ENCODE results near the gene GRID2.

Gene GRID2

DNA sequence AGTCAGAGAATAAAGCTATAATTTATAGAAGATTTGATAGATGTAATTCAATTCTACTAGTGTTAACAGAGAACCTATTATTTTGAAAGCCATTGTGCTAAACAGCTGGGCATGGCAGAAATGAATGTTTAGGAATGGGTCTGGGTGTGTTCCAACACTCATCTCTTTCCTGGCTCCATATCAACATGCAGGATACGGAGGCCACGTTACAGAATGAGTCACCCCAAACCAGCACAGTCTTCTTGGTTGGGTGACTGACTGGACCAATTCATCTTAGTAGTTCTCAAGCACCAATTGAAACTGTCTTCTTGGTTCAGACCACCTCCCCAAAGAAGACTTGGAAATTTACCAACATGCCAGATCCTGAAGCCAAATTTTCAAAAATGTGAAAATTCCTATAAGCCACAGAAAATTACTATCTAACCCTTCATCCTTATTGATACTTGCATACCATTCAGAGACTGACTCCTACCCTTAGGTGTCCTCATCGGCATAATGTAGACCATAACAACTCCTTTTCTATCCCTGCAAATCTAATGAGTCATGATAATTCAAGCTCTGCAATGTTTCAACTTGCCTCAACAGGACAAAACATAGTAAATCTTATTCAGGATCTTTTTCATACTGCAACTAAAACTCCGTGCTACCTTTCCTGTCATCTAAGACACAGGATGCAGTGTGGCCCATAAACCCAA is 1472.8 kb downstream of the GRID2 start:
- no peak for DNase-seq

DNA sequence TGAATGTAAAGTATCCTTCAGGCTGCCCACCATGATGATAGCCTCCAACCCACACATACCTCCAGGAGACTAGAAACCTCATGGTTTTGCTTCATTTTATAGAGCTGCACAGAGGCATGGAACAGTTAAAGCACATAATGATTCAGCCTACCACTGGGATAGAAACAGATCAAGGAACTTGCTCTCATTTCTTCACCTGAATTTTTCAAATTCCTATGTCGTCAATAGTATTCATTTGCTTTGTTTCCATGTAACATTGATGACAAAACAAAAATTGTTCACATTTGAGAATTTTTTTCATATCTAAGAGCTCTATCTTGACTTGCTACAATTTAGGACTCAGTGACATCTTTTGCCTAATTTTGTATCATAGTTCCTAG is 1473.3 kb downstream of the GRID2 start:
- no peak for DNase-seq

DNA sequence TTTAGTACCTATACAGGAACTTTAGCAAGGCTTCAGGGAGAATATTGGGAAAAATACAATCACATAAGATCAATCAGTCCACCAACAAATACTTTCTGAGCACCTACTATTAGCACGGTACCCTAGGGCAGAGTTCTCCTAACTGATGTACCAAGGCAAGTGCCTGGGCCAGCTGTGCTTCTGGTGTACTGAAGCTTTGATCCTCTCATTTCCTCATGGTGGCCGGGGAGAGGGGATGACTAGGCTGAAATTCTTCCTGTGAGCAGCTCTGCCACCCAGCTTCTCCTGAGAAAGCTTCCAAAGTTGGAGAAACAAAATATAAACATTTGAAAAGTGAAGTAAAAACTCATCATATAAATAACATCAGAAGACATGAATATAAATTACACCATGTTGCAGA is 1475.5 kb downstream of the GRID2 start:
- DNase-seq, result no peak

DNA sequence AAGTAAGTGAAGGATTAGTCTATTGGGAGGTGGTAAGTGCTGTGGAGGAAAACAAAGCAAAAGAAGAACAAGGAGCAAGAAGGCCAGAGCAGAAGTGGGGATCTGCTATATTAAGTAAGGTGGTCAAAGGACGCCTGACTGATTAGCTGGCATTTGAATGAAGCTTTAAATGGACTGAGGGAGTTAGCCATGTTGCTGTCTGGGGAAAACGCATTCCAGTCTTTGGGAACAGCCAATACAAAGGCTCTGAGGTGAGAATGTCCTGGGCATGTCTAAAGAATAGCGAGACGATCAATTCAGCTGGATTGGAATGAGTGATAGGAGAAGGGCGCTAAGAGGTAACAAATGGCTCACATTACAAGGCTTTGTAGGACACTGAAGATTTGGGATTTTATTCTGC is 1476.3 kb downstream of the GRID2 start:
- no peak for DNase-seq

DNA sequence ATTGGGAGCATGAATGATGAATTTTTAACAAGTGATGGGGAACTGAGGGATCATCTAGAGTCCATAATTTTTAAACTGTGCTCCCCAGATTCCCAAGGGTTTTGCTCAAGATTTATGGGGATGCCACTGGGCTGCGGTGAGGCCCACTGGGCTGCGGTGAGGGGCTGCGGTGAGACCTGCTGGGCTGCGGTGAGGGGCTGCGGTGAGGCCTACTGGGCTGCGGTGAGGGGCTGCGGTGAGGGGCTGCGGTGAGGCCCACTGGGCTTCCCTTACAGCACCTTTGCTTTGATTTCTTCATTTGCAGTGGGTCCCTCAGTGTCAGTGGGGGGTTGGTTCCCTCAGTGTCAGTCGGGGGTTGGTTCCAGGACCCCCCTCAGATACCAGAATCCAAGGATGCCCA is 1477.4 kb downstream of the GRID2 start:
- DNase-seq, result no peak

DNA sequence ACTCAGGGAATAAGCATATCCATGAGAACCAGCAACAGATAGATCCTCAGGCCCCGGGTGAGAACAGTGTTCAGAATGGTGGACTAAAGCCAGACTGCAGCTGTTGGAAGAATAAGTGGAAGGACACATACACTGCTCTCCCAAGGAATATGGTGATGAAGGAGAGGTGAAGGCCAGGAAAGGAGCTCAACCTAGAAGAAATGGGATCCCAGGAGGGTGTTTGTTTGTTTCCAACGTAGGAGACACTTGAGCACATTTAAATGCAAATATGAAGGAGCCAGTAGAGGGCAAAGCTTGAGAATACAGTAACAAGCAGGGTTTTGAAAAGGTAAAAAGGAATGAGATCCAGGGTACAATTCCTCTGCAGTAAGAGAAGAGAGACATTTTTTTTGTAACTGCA is 1482.4 kb downstream of the GRID2 start:
- DNase-seq, result no peak

DNA sequence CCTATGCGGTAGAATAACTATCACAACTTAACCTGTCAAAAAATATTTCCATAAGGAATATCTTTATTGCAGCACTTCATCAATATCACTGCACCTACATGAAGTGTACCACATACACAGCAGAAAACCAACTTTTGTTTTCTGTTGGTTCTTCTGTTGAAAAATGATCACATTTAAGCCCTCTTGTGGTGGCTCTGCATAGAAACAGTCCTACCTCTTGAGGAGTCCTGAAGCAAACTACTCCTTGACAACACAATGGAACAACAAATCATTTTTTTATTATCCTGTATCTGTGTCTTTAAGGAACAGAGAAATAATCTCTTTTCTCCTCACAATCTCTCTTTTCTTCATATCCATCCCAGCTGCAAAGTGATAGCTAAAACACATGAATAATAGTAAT is 1484.9 kb downstream of the GRID2 start:
- DNase-seq, result no peak

DNA sequence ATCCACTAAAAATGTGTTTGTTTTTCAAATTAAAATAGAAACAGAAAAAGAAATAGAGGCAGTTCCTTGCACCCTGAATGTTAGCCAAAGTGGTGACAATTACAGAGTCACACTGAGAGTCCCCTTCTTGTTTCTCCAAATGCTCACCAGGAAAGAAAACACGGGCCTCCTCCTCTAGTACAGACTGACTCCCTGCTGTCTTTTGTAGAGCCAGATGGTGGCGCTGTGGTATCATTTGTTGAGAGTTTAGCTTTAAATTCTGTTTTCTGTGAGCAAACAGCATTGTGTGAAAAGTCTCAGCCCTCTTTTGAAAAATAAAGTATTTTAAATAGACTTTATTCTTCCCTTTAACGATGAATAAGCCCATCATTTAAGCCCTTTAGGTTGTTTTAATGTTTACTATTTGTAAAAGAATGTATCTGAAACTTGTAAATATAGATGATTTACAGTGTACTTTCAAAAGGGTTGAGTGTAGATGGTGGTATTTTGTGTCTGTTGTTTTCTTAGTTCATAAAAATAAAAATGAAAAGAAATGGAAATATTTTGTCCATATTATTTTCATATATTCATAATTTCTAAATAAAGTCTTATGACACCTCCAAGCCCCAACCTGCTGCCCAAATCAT is 1487.9 kb downstream of the GRID2 start:
- no peak for DNase-seq

DNA sequence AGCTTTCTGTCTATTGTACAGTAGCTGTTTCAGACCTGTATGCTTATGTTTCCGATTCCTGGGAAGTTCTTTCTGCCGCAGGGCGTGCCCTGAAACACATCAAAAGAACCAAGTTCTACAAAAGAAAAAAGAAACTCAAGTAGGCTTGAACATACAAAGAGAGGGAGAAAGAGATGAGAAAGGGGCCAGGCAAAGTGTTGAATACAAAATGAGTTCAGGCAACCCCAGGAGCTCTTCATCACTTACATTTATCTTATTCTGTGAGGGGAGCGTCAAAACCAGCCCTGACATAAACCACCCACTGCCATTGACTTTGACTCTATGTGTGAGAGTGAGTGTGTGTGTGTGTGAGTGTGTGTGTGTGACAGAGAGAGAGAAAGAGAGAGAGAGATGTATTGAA is 1498.3 kb downstream of the GRID2 start:
- DNase-seq, result no peak

DNA sequence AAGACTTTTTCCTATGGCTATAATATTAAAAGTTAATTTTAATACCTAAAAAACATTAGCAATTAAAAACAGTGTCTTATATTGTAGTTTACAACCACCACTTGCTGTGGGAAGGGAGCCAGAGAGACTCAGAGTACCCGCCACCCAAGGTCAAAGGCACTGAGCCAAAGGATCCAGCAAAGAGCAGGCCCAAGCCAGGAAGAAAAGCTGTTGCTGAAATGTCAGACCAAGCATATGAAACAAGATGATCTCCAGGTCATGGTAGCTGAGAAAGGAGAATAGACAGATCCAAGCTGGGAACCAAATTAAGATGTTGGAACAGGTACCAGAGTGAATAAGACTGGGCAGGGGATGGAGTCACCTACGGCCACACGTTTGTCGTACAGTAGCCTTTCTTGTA is 1506.0 kb downstream of the GRID2 start:
- no peak for DNase-seq

DNA sequence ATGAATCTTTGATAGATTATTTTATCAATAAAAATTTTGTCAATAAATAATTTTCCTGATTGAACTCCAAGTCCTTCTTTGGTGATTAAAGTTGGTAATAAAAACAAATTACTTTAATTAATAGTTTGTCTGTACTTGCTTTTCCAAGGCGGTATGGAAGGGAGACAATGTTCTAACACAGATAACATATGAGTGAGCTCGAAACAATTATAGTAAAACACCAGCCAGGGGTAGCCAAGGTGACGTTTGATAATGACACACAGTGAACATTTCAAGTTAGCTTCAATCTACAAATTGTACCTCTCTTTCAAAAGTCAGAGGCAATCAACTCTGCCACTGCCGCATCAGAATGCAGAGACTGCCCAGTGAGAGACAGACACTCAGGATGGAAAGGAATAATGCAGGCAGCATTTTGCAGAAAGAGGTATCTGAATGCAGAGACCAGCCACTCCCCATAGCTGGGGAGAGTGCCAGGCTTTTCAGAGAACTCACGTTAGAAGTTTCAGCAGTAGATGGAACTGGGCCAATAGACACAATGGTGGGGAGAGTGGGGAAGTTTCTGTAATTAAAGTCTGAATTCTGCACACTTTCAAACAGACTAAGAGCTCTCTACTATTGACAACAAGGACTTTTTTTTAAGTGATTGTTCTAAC is 1506.7 kb downstream of the GRID2 start:
- DNase-seq, result no peak

DNA sequence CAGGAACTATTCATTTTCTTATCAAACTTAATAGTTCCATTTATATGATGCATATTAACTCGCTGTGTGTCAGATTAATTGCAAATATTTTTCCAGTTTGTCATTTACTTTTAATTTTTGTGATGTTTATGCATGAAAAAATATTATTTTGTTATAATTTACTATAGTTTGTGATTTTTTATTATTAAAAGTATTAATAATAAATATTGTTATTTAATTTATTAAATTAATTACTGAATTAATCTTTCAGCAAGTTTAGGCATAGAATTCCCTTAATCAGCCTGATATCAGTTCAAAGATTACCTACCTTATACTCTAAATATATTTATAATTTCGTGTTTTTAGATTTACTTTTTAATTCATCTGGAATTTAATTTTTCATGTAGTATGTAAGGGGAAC is 1509.3 kb downstream of the GRID2 start:
- DNase-seq, result no peak

DNA sequence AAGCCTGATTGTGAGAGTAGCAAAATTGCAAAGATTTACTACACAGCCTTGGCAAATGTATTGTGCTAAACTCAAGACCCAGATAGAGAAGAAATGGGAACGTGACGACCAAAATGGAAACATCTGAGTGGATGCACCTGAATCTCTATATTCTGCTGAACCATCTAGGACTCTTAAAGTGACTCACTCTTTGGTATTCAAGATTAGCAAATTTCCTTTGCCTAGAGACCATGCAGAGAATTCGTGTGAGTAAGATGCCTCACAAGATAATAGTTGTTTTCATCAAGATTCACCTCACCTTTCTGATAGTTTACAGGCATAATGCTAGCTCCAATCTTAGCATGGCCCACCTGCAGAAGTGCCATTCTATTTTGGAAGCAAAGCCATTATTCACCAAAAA is 1510.4 kb downstream of the GRID2 start:
- no peak for DNase-seq

DNA sequence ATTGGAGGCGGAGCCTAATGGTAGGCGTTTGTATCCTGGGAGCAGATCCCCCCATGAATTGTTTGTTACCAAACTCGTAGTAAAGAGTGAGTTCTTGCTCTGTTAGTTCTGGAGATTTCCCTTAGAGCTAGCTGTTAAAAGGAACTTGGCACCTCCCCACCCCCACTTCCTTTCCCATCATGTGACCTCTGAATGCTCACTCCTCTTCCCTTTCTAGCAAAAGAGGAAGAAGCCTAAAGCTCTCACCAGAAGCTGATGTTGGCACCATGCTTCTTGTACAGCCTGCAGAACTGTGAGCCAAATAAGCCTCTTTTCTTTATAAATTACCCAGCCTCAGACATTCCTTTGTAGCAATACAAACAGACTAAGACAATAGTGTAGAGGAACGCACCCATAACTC is 1511.0 kb downstream of the GRID2 start:
- DNase-seq, result no peak

All from activated naive CD4-positive, alpha-beta T cell treated with Interleukin-2 at 50 U/mL for 16 hours (primary cell).